Activated CD8-positive, alpha-beta memory T cell treated with anti-CD3 and anti-CD28 coated beads, Interleukin-2, amount 10 ng/mL, durations not matched to agents 7 days and 5 days (primary cell): Measurements from ENCODE around the gene DBT. TPM values are rescaled to one million over a fixed set of nuclear protein-coding genes. Genes with fewer than 3 reads are reported as not detected.
"Not testable (repeated sequence)": the region's sequence is repeated elsewhere in the genome, so short reads cannot be mapped to it uniquely, and the experiment has no call there.

Experiments used
- ATAC-seq: fragments of 150-1000 bp; cut with Tn5 transposase; one replicate; pipeline ENCODE4 v1.10.0; 2021; ENCODE audit warnings: moderate library complexity
- CTCF ChIA-PET: fragments of 350-600 bp; sonication (Branson Sonifier 250); formaldehyde crosslinking; loops from one replicate; lab custom pipeline; 2021; ENCODE audit warnings: antibody characterized with exemption; lab: Charles Lee
- DNase-seq: peaks from one replicate; pipeline ENCODE4 v3.0.0-alpha.2; 2020
- H3K27ac Mint-ChIP-seq: one replicate; pipeline ENCODE4 v1.8.0; 2021; ENCODE audit warnings: mild to moderate bottlenecking, mixed read lengths
- H3K27me3 Mint-ChIP-seq: one replicate; pipeline ENCODE4 v1.8.0; 2021; ENCODE audit warnings: mixed read lengths
- H3K36me3 Mint-ChIP-seq: one replicate; pipeline ENCODE4 v1.8.0; 2021; ENCODE audit warnings: mild to moderate bottlenecking, mixed read lengths
- H3K4me1 Mint-ChIP-seq: one replicate; pipeline ENCODE4 v1.8.0; 2021; ENCODE audit warnings: mixed read lengths
- H3K4me3 Mint-ChIP-seq: one replicate; pipeline ENCODE4 v1.8.0; 2021; ENCODE audit warnings: mild to moderate bottlenecking, moderate library complexity, mixed read lengths
- H3K9me3 Mint-ChIP-seq: one replicate; pipeline ENCODE4 v1.8.0; 2022; ENCODE audit warnings: low read depth, mixed read lengths
- total RNA-seq, 2 experiments: library from RNA; stranded (reverse); gene quantifications; one replicate each; pipeline ENCODE4 v1.2.3, GENCODE V29; 2021

The DBT gene
- total RNA-seq, 2 experiments from 2014 or later = 11.2 to 13.2 TPM

DNA sequence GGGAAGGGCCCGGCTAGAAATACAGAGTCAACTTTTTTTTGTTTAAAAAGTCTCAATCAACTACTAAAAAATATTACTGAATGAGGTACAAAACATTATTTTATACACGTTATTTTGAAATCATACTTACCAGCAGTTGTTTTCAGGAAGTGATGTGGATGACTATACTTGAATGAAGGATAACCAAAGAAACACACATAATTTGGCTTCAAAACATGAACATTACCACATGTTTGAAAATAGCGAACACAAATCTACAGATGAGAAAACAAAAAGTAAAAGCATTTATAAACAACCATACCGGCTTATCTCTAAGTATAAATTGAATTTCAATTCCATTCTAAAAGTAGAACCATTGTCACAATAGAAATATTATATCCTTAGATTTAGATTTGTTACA lies 9.0 kb downstream of the DBT start:
- Mint-ChIP-seq H3K9me3 (no peaks in the 10 kb centered on the region), H3K4me3 (no peak overlapping the region), H3K36me3 (peaks cover 25% of the 10 kb centered on the region), H3K27me3 (no peaks in the 10 kb centered on the region), H3K27ac (no peak overlapping the region), H3K4me1 (peaks cover 3% of the 10 kb centered on the region)
- ATAC-seq (no peak), DNase-seq (no peak)
- CTCF ChIA-PET = no interaction called here

DNA sequence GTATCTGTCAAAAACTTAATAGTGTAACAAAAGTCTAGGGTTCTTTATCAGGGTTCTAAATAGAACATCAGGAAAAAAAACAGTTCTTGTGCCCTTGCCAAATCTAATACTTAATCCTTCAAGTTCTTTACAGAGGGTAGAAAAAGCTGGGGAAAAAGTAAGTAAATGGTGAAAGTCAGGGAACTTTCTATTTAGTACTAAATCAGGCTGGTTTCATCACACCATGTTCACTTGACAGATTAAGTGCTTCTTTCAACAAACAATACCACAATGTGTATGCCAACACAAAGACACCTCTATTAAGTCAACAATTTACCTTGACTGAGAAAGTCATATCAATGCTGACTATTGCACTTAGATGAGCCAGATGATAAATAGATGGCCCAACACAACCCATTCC lies 9.7 kb downstream of the DBT start:
- ATAC-seq (no peak), DNase-seq (no peak)
- H3K27ac Mint-ChIP-seq = no peak overlapping the region
- CTCF ChIA-PET = no interaction called here
- H3K9me3 Mint-ChIP-seq = no peaks in the 10 kb centered on the region
- H3K4me1 Mint-ChIP-seq = peaks cover 3% of the 10 kb centered on the region
- peaks cover 25% of the 10 kb centered on the region for H3K36me3 Mint-ChIP-seq
- no peaks in the 10 kb centered on the region for H3K27me3 Mint-ChIP-seq
- H3K4me3 Mint-ChIP-seq = no peak overlapping the region

DNA sequence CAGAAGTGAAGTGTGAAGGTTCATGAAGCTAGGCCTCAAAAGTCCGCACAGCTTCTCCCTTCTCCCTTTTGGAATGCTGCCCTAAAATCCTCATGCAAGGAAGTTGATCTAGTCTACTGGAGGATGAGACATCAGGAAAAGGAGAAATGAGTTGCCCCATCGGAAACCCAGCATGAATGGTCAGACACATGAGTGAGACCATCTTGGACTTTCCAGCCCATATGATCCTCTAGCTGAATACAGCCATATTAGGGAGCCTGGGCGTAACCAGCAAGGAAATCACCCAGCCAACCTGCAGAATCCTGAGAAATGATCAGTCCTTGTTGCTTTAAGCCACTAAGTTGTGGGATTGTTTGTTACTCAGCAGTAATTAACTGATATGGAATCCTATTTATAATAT lies 12.5 kb downstream of the DBT start:
- CTCF ChIA-PET = interaction anchor here (1.5 kb wide), 1 partner anchor 84 kb away, joined by 6 read pairs; no protein-coding TSS in a partner anchor
- H3K27me3 Mint-ChIP-seq = no peaks in the 10 kb centered on the region
- no peak for ATAC-seq
- H3K4me1 Mint-ChIP-seq = no peaks in the 10 kb centered on the region
- no peak overlapping the region for H3K27ac Mint-ChIP-seq
- H3K9me3 Mint-ChIP-seq = no peaks in the 10 kb centered on the region
- no peak overlapping the region for H3K4me3 Mint-ChIP-seq
- peaks cover 43% of the 10 kb centered on the region for H3K36me3 Mint-ChIP-seq
- no peak for DNase-seq

- DNase-seq = no peak
- Mint-ChIP-seq H3K27ac (no peak overlapping the region), H3K9me3 (no peaks in the 10 kb centered on the region), H3K36me3 (peaks cover 49% of the 10 kb centered on the region), H3K27me3 (no peaks in the 10 kb centered on the region), H3K4me3 (no peak overlapping the region), H3K4me1 (peaks cover 9% of the 10 kb centered on the region)
- CTCF ChIA-PET = no interaction called here
- no peak for ATAC-seq
Measured at GRCh38 chr1:100234432-100234831, 15.2 kb downstream of the DBT start.

GRCh38 chr1:100233566-100233965 lies 16.1 kb downstream of the DBT start:
- DNase-seq, H3K27ac Mint-ChIP-seq: not testable (repeated sequence)

DNA sequence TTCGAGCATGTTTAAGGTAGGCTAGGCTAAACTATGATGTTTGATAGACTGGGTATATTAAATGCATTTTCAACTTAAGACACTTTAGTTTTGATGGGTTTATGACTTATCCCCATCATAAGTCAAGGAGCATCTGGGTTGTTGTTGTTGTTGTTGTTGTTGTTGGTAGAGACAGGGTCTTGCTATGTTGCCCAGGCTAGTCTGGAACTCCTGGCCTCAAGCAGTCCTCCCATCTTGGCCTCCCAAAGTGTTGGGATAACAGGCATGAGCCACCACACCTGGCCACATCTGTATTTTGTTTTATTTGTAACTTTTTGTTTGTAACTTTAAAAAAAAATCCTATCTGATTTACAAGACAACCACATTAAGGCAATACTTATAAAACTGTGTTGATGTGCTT lies 17.5 kb downstream of the DBT start:
- CTCF ChIA-PET = no interaction called here
- peaks cover 43% of the 10 kb centered on the region for H3K36me3 Mint-ChIP-seq

More at GRCh38 chr1:100233566-100233965, 16.1 kb downstream of the DBT start:
- H3K9me3 Mint-ChIP-seq, H3K4me1 Mint-ChIP-seq, H3K4me3 Mint-ChIP-seq, H3K27me3 Mint-ChIP-seq, CTCF ChIA-PET, ATAC-seq: not testable (repeated sequence)
- peaks cover 42% of the 10 kb centered on the region for H3K36me3 Mint-ChIP-seq

GRCh38 chr1:100231721-100232120 lies 17.9 kb downstream of the DBT start:
- CTCF ChIA-PET = no interaction called here
- Mint-ChIP-seq H3K27ac (no peak overlapping the region), H3K4me3 (no peak overlapping the region), H3K36me3 (peaks cover 39% of the 10 kb centered on the region), H3K4me1 (peaks cover 9% of the 10 kb centered on the region), H3K27me3 (no peaks in the 10 kb centered on the region), H3K9me3 (no peaks in the 10 kb centered on the region)
- ATAC-seq (no peak), DNase-seq (no peak)

More for the DNA sequence above, 17.5 kb downstream of the DBT start:
- no peak for DNase-seq
- H3K27me3 Mint-ChIP-seq = no peaks in the 10 kb centered on the region
- H3K4me3 Mint-ChIP-seq = no peak overlapping the region
- H3K27ac Mint-ChIP-seq = no peak overlapping the region
- no peaks in the 10 kb centered on the region for H3K9me3 Mint-ChIP-seq
- H3K4me1 Mint-ChIP-seq = peaks cover 9% of the 10 kb centered on the region
- ATAC-seq = no peak

DNA sequence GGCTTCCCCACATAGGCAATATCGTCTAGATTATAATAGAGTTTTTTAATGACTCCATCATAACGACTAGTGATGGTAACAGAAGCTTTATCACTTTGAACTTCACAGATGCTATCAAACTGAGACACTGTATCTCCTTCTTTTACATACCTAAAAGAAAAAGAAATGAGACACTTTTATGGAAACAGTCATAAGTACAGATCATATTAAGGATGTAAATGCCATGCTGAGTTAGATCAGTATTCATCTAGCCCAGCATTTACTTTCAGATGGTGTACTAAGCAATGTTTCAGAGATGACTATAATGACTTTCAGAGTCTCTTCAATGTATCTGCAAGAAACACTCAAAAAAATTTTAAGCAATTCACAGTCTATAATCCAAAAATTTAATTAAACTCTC lies 18.9 kb downstream of the DBT start:
- Mint-ChIP-seq H3K9me3 (no peaks in the 10 kb centered on the region), H3K27ac (no peak overlapping the region), H3K36me3 (peaks cover 37% of the 10 kb centered on the region), H3K4me3 (no peak overlapping the region), H3K4me1 (peaks cover 9% of the 10 kb centered on the region), H3K27me3 (no peaks in the 10 kb centered on the region)
- ATAC-seq (peak; percentile 67), DNase-seq (no peak)
- CTCF ChIA-PET = no interaction called here

- H3K9me3 Mint-ChIP-seq = no peaks in the 10 kb centered on the region
- ATAC-seq (no peak), DNase-seq (no peak)
- no peaks in the 10 kb centered on the region for H3K27me3 Mint-ChIP-seq
- H3K4me3 Mint-ChIP-seq = no peak overlapping the region
- peaks cover 9% of the 10 kb centered on the region for H3K4me1 Mint-ChIP-seq
- CTCF ChIA-PET = no interaction called here
- H3K36me3 Mint-ChIP-seq = peaks cover 37% of the 10 kb centered on the region
- no peak overlapping the region for H3K27ac Mint-ChIP-seq
Measured at GRCh38 chr1:100229681-100230443, 19.8 kb downstream of the DBT start.

DNA sequence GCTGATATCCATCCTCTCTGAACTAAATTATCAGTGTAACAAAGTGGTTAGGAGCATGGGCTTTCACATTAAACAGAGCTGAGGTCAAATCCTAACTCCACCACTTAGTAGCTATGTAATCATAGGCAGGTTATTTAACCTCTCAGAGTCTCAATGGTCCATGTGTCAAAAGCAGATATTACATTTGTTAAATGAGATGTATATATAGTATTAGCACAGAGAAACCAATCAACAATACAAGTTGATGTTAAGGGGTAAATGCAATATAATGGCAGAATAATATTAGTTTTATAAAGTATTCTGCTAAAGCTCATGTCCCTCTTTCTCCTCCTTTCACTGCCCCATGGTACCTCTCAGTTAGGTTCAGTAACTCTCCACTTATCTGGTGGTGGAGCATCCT lies 27.2 kb downstream of the DBT start:
- CTCF ChIA-PET = interaction anchor here (1.6 kb wide), 1 partner anchor 28 kb away, joined by 3 read pairs; the partner anchor contains the start of gene DBT
- Mint-ChIP-seq H3K4me3 (no peak overlapping the region), H3K36me3 (peaks cover 33% of the 10 kb centered on the region), H3K4me1 (peaks cover 11% of the 10 kb centered on the region), H3K27me3 (no peaks in the 10 kb centered on the region), H3K9me3 (no peaks in the 10 kb centered on the region), H3K27ac (no peak overlapping the region)
- ATAC-seq (no peak), DNase-seq (no peak)

GRCh38 chr1:100219883-100220282 lies 29.8 kb downstream of the DBT start:
- CTCF ChIA-PET = no interaction called here
- no peak overlapping the region for H3K4me3 Mint-ChIP-seq
- DNase-seq = no peak
- peaks cover 11% of the 10 kb centered on the region for H3K4me1 Mint-ChIP-seq
- no peaks in the 10 kb centered on the region for H3K27me3 Mint-ChIP-seq
- H3K36me3 Mint-ChIP-seq = peaks cover 37% of the 10 kb centered on the region
- no peaks in the 10 kb centered on the region for H3K9me3 Mint-ChIP-seq
- no peak for ATAC-seq
- no peak overlapping the region for H3K27ac Mint-ChIP-seq

- no peak for DNase-seq
- Mint-ChIP-seq H3K4me1 (peaks cover 11% of the 10 kb centered on the region), H3K27me3 (no peaks in the 10 kb centered on the region), H3K9me3 (no peaks in the 10 kb centered on the region), H3K36me3 (peaks cover 38% of the 10 kb centered on the region), H3K27ac (no peak overlapping the region), H3K4me3 (no peak overlapping the region)
- no peak for ATAC-seq
- CTCF ChIA-PET = interaction anchor here (1.0 kb wide), 1 partner anchor 47 kb away, joined by 3 read pairs; no protein-coding TSS in a partner anchor
Measured at GRCh38 chr1:100219457-100219856, 30.2 kb downstream of the DBT start.

- no peak overlapping the region for H3K27ac Mint-ChIP-seq
- peaks cover 7% of the 10 kb centered on the region for H3K4me1 Mint-ChIP-seq
- CTCF ChIA-PET = interaction anchor here (1.2 kb wide), 1 partner anchor 87 kb away, joined by 3 read pairs; no protein-coding TSS in a partner anchor
- DNase-seq (no peak), ATAC-seq (no peak)
- peaks cover 38% of the 10 kb centered on the region for H3K36me3 Mint-ChIP-seq
- H3K4me3 Mint-ChIP-seq = no peak overlapping the region
- no peaks in the 10 kb centered on the region for H3K27me3 Mint-ChIP-seq
- no peaks in the 10 kb centered on the region for H3K9me3 Mint-ChIP-seq
Measured at GRCh38 chr1:100217834-100218233, 31.8 kb downstream of the DBT start.

- CTCF ChIA-PET = interaction anchor here (0.5 to 0.8 kb wide), 2 partner anchors 27 to 30 kb away, joined by 3 read pairs; no protein-coding TSS in a partner anchor
- no peak for ATAC-seq
- H3K4me3 Mint-ChIP-seq = no peak overlapping the region
- peaks cover 35% of the 10 kb centered on the region for H3K36me3 Mint-ChIP-seq
- no peak overlapping the region for H3K27ac Mint-ChIP-seq
- no peaks in the 10 kb centered on the region for H3K27me3 Mint-ChIP-seq
- H3K4me1 Mint-ChIP-seq = peaks cover 7% of the 10 kb centered on the region
- no peak for DNase-seq
- H3K9me3 Mint-ChIP-seq = no peaks in the 10 kb centered on the region
Measured at GRCh38 chr1:100215101-100215500, 34.5 kb downstream of the DBT start.
